Thymus (tissue), 11 donors: ENCODE measurements around the gene SUSD6. TPM values are rescaled to one million over a fixed set of nuclear protein-coding genes. Genes with fewer than 3 reads are reported as not detected.

Experiments used
- DNase-seq, 9 donors: peaks; one replicate each; pipeline ENCODE4 v3.0.0-alpha.2; 2013; ENCODE audit warnings: low spot score in 9 of 9, low read depth in 6 of 9, missing footprints in 1 of 9
- H3K27ac ChIP-seq, 2 donors: one replicate each; pipeline ENCODE4 v1.5.1; 2013; ENCODE audit warnings: control low read depth in 1 of 2, low read depth in 1 of 2, low read length in 1 of 2, mild to moderate bottlenecking in 1 of 2, moderate library complexity in 1 of 2
- H3K27me3 ChIP-seq, 2 donors: one replicate each; pipeline ENCODE4 v1.5.1; 2013; ENCODE audit warnings: low read length in 1 of 2; ENCODE audit not compliant: control insufficient read depth in 2 of 2, insufficient read depth in 1 of 2
- H3K36me3 ChIP-seq, 2 donors: one replicate each; pipeline ENCODE4 v1.5.1; 2013; ENCODE audit warnings: low read length in 1 of 2, mild to moderate bottlenecking in 1 of 2, moderate library complexity in 1 of 2; ENCODE audit not compliant: control insufficient read depth in 2 of 2, insufficient read depth in 2 of 2
- H3K4me1 ChIP-seq, 2 donors: one replicate each; pipeline ENCODE4 v1.5.1; 2013; ENCODE audit warnings: low read length in 2 of 2; ENCODE audit not compliant: control insufficient read depth in 2 of 2, insufficient read depth in 2 of 2
- H3K4me3 ChIP-seq, 2 donors: one replicate each; pipeline ENCODE4 v1.5.1; 2013; ENCODE audit warnings: low read length in 2 of 2, control low read depth in 1 of 2, mild to moderate bottlenecking in 1 of 2
- H3K9me3 ChIP-seq, 2 donors: one replicate each; pipeline ENCODE4 v1.5.1; 2013; ENCODE audit warnings: low read length in 1 of 2, mild to moderate bottlenecking in 1 of 2; ENCODE audit not compliant: control insufficient read depth in 2 of 2, insufficient read depth in 1 of 2
- WGBS: extraction: QIAGEN DNeasy Blood & Tissue Kit; methylation state at CpG from one replicate; pipeline ENCODE4 v1.1.7; 2013; 5-methylcytosine and 5-hydroxymethylcytosine counted together
- polyA plus RNA-seq: library from polyadenylated mRNA; stranded (reverse); fragments of 200-250 nt; gene quantifications from one replicate; pipeline ENCODE4 v1.2.3, GENCODE V29; 2013
- total RNA-seq: library from RNA; stranded (reverse); fragments of 120-200 nt; gene quantifications from one replicate; pipeline ENCODE4 v1.2.4, GENCODE V29; 2013
- donor health status: healthy.

The SUSD6 gene
- total and polyA plus RNA-seq, 2 donors = 7.8 to 23.7 TPM

DNA sequence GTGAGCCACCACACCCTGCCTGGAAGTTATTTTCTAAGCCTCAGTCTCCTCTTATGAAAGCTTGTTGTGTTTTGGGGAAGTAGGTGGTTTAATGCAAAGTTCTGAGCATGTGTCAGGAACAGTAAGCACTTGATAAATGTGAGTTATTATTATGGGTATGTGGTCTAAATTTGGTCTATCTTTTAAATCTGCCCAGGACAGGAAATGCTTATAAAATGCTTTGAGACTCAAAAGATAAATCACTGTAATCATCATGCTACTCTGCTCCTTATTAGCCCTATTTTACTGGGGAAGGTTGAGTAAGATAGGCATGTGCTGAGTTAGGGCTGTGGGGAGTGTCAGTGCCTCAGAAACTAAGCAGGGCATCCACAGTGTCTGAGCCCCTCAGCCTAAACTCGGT is 142.5 kb downstream of the SUSD6 start:
- no peak overlapping the region for H3K27ac ChIP-seq
- H3K4me1 ChIP-seq = no peaks in the 10 kb centered on the region
- whole genome bisulfite sequencing = 96% methylated on average over 1 of the region's 1 CpG

DNA sequence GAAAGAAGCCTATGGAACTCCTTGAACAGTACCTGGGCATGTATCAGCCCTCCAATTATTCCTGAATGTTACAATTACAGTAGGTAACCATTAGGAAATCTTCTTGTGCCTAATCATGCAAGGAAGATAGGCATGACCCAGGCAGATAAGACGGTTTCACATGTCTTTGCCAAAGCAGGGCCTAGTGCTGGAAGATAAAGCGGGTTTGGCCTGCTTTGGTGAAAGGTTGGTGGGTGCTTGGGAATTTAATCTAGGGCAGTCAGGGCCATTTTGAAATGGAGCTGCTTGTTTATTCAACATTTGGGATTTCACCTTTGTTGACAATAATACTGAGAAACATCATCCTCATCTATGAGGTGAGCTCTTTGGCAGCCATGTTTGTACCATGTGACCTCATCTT is 143.1 kb downstream of the SUSD6 start:
- Histone ChIP-seq H3K36me3 (no peaks in the 10 kb centered on the region), H3K27me3 (no peaks in the 10 kb centered on the region), H3K27ac (no peak overlapping the region), H3K9me3 (no peaks in the 10 kb centered on the region), H3K4me3 (no peak overlapping the region), H3K4me1 (no peaks in the 10 kb centered on the region)
- 74% methylated on average over 2 of the region's 2 CpGs for WGBS
- DNase-seq = no peak

More for the DNA sequence above, 142.5 kb downstream of the SUSD6 start:
- no peaks in the 10 kb centered on the region for H3K36me3 ChIP-seq
- H3K4me3 ChIP-seq = no peak overlapping the region
- no peaks in the 10 kb centered on the region for H3K27me3 ChIP-seq
- no peak for DNase-seq
- no peaks in the 10 kb centered on the region for H3K9me3 ChIP-seq

DNA sequence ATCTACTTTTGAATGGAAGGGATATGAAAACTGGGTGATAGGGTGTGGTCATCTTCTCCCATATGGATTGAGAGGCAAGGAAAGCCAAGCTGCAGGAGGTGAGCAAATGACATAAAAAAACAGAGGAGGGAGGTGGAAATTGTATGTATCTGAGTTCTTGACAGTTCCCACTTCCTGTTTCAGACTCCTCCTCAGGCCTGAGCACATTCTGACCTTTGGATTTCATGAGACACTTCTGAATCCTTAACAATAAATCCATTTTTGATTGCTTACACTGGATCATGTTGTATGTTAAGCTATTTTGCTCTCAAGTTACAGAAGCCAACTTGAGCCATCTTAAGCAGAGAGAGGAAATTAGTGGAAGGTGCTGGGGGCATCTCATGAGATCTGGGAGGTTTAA is 143.9 kb downstream of the SUSD6 start:
- no peak for DNase-seq
- H3K27ac ChIP-seq = peak overlapping the region in 1 of 2 donors; percentile 31
- H3K36me3 ChIP-seq = no peaks in the 10 kb centered on the region
- no peaks in the 10 kb centered on the region for H3K9me3 ChIP-seq
- H3K4me3 ChIP-seq = no peak overlapping the region
- H3K27me3 ChIP-seq = no peaks in the 10 kb centered on the region
- no peaks in the 10 kb centered on the region for H3K4me1 ChIP-seq

DNA sequence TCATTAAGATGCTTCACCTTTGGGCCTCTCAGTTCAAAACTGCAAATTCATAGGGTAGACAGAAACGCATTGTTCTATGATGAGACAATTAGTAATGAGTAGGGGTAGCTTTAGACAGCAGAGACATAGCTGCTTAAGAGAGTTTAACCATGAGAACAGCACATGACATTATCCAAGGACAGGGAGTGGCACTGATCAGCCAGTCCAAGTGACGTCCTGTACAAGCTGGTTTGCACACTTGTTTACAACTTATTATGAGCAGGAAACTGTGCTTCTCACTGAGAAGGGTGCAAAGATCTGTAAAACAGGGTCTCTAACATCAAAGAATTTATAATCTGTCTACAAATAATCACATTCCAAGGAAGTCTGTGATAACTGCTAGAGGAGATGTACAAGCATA is 144.4 kb downstream of the SUSD6 start:
- Histone ChIP-seq H3K4me1 (no peaks in the 10 kb centered on the region), H3K4me3 (no peak overlapping the region), H3K27me3 (no peaks in the 10 kb centered on the region), H3K36me3 (no peaks in the 10 kb centered on the region), H3K9me3 (no peaks in the 10 kb centered on the region), H3K27ac (peak overlapping the region in 1 of 2 donors; percentile 31)
- WGBS = 95% methylated on average over 2 of the region's 2 CpGs
- DNase-seq = no peak

- Histone ChIP-seq H3K27ac (no peak overlapping the region), H3K27me3 (no peaks in the 10 kb centered on the region), H3K36me3 (no peaks in the 10 kb centered on the region), H3K9me3 (no peaks in the 10 kb centered on the region), H3K4me1 (no peaks in the 10 kb centered on the region), H3K4me3 (no peak overlapping the region)
- DNase-seq = no peak
- WGBS = 79% methylated on average over 3 of the region's 3 CpGs
These were observed 144.9 kb downstream of the SUSD6 start for GRCh38 chr14:69756298-69756697.

DNA sequence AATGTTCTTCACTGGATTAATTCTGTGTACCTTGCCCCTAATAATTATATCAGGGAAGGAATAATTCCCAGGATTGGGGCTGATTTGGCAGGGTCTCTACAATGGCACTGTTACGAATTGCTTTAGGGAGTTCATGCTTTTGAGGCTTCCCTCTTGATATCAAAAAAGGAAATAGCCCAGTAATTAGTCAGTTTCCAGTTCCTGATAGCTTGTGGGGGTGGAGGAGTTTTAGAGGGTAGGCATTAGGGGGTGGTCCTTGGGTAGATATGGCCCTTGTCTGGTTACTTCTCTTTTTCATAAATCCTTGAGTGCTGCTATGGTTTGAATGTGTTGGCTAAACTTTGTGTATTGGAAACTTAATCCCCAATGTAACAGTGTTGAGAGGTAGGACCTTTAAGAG is 149.4 kb downstream of the SUSD6 start:
- Histone ChIP-seq H3K4me1 (peaks cover 0 to 3% of the 10 kb centered on the region in 2 donors), H3K4me3 (no peak overlapping the region), H3K27me3 (no peaks in the 10 kb centered on the region), H3K9me3 (no peaks in the 10 kb centered on the region), H3K36me3 (no peaks in the 10 kb centered on the region), H3K27ac (no peak overlapping the region)
- no peak for DNase-seq
- 90% methylated on average over 1 of the region's 1 CpG for WGBS

GRCh38 chr14:69763761-69764510 is 152.5 kb downstream of the SUSD6 start:
- 75% methylated on average over 6 of the region's 6 CpGs for WGBS
- no peaks in the 10 kb centered on the region for H3K9me3 ChIP-seq
- no peak for DNase-seq
- peaks cover 11 to 20% of the 10 kb centered on the region in 2 donors for H3K4me1 ChIP-seq
- H3K36me3 ChIP-seq = peaks cover 6 to 11% of the 10 kb centered on the region in 2 donors
- H3K4me3 ChIP-seq = no peak overlapping the region
- no peaks in the 10 kb centered on the region for H3K27me3 ChIP-seq
- no peak overlapping the region for H3K27ac ChIP-seq

Other genes starting within 250 kb of the SUSD6 start
- 192 TPM for gene ERH, start 213.3 kb upstream of the SUSD6 start, total RNA-seq
- 190 TPM for gene ERH, start 213.3 kb upstream of the SUSD6 start, polyA plus RNA-seq
- gene SLC39A9, start 212.9 kb upstream of the SUSD6 start, total RNA-seq = 45.0 TPM
- gene SLC39A9, start 212.9 kb upstream of the SUSD6 start, polyA plus RNA-seq = 21.8 TPM
- gene PLEKHD1, start 126.9 kb upstream of the SUSD6 start, total RNA-seq = 0.09 TPM
- 0.30 TPM for gene PLEKHD1, start 126.9 kb upstream of the SUSD6 start, polyA plus RNA-seq
- gene CCDC177, start 36.7 kb upstream of the SUSD6 start, total RNA-seq = 0.05 TPM
- gene CCDC177, start 36.7 kb upstream of the SUSD6 start, polyA plus RNA-seq = 0.02 TPM
- gene SRSF5, start 155.5 kb downstream of the SUSD6 start, total RNA-seq = 315 TPM
- gene SRSF5, start 155.5 kb downstream of the SUSD6 start, polyA plus RNA-seq = 589 TPM
- gene SLC10A1, start 185.6 kb downstream of the SUSD6 start, total RNA-seq = not detected
- 0.02 TPM for gene SLC10A1, start 185.6 kb downstream of the SUSD6 start, polyA plus RNA-seq